Measurements from ENCODE around the gene CYFIP1.
"Not testable (repeated sequence)": the region's sequence is repeated elsewhere in the genome, so short reads cannot be mapped to it uniquely, and the experiment has no call there.

CYFIP1 gene

GRCh38 chr15:22992024-22992326 lies 11.8 kb upstream of the CYFIP1 start:
- H3K79me2 ChIP-seq: no peaks in the 10 kb centered on the region
- H3K4me1 ChIP-seq: no peaks in the 10 kb centered on the region
- H3K4me2 ChIP-seq (ENCODE audit: low read length): no peak overlapping the region
- H3K9ac ChIP-seq: no peak overlapping the region
- no peaks in the 10 kb centered on the region for H3K9me3 ChIP-seq (ENCODE audit: control insufficient read depth, low read length)
- H3K27ac ChIP-seq: no peak overlapping the region
- no peaks in the 10 kb centered on the region for H3K27me3 ChIP-seq (ENCODE audit: control insufficient read depth, insufficient read depth, low read length)
- TF ChIP-seq, protein P1, sequence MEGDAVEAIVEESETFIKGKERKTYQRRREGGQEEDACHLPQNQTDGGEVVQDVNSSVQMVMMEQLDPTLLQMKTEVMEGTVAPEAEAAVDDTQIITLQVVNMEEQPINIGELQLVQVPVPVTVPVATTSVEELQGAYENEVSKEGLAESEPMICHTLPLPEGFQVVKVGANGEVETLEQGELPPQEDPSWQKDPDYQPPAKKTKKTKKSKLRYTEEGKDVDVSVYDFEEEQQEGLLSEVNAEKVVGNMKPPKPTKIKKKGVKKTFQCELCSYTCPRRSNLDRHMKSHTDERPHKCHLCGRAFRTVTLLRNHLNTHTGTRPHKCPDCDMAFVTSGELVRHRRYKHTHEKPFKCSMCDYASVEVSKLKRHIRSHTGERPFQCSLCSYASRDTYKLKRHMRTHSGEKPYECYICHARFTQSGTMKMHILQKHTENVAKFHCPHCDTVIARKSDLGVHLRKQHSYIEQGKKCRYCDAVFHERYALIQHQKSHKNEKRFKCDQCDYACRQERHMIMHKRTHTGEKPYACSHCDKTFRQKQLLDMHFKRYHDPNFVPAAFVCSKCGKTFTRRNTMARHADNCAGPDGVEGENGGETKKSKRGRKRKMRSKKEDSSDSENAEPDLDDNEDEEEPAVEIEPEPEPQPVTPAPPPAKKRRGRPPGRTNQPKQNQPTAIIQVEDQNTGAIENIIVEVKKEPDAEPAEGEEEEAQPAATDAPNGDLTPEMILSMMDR (IDR thresholded peaks at IDR 0.05): no peak
- no peak overlapping the region for H3K4me3 ChIP-seq (ENCODE audit: low read depth, low read length)
- H3K36me3 ChIP-seq (ENCODE audit: control insufficient read depth, insufficient read depth, low read length): no peaks in the 10 kb centered on the region
- H2AFZ ChIP-seq: no peak overlapping the region

- TF ChIP-seq, protein P1 (IDR thresholded peaks at IDR 0.05): no peak
Observed at GRCh38 chr15:22989576-22990477, 9.7 kb upstream of the CYFIP1 start.

DNA sequence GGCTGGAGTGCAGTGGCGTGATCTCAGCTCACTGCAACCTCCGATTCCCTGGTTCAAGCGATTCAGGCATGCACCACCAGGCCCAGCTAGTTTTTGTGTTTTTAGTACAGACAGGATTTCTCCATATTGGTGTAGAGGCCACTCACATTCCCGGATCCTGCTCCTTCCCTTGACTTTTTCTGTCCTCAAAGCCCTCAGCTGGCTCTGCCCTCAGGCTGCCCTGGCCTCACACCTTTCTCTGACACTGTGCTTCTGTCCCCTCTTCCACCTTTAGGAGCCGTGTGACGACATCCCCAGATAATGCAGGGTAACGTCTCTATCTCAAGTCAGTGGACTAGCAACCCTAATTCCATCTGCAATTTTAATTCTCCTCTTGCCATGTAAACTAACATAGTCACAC lies 8.6 kb upstream of the CYFIP1 start:
- TF ChIP-seq, protein P1 (IDR thresholded peaks at IDR 0.05): no peak
- Histone ChIP-seq H3K4me1 (no peaks in the 10 kb centered on the region), H3K9ac (no peak overlapping the region), H3K27ac (no peak overlapping the region), H3K4me2 (ENCODE audit: low read length) (no peak overlapping the region), H3K27me3 (ENCODE audit: control insufficient read depth, insufficient read depth, low read length) (no peaks in the 10 kb centered on the region), H3K4me3 (ENCODE audit: low read depth, low read length) (no peak overlapping the region), H3K36me3 (ENCODE audit: control insufficient read depth, insufficient read depth, low read length) (no peaks in the 10 kb centered on the region), H3K79me2 (no peaks in the 10 kb centered on the region), H2AFZ (no peak overlapping the region), H3K9me3 (ENCODE audit: control insufficient read depth, low read length) (no peaks in the 10 kb centered on the region)

More at GRCh38 chr15:22989576-22990477, 9.7 kb upstream of the CYFIP1 start:
- no peaks in the 10 kb centered on the region for H3K27me3 ChIP-seq (ENCODE audit: control insufficient read depth, insufficient read depth, low read length)
- H3K9me3 ChIP-seq (ENCODE audit: control insufficient read depth, low read length): no peaks in the 10 kb centered on the region
- no peak overlapping the region for H2AFZ ChIP-seq
- no peak overlapping the region for H3K9ac ChIP-seq
- no peaks in the 10 kb centered on the region for H3K4me1 ChIP-seq
- no peak overlapping the region for H3K4me3 ChIP-seq (ENCODE audit: low read depth, low read length)
- no peak overlapping the region for H3K4me2 ChIP-seq (ENCODE audit: low read length)
- no peak overlapping the region for H3K27ac ChIP-seq
- no peaks in the 10 kb centered on the region for H3K79me2 ChIP-seq
- no peaks in the 10 kb centered on the region for H3K36me3 ChIP-seq (ENCODE audit: control insufficient read depth, insufficient read depth, low read length)

- H3K4me1 ChIP-seq; H3K27ac ChIP-seq; H3K4me3 ChIP-seq (ENCODE audit: low read depth, low read length); H3K9ac ChIP-seq; H3K4me2 ChIP-seq (ENCODE audit: low read length); H3K27me3 ChIP-seq (ENCODE audit: control insufficient read depth, insufficient read depth, low read length); H3K36me3 ChIP-seq (ENCODE audit: control insufficient read depth, insufficient read depth, low read length); H2AFZ ChIP-seq; H3K79me2 ChIP-seq; H3K9me3 ChIP-seq (ENCODE audit: control insufficient read depth, low read length): not testable (repeated sequence)
Observed at GRCh38 chr15:22981931-22982330, 1.8 kb upstream of the CYFIP1 start.

- no peaks in the 10 kb centered on the region for H3K27me3 ChIP-seq (ENCODE audit: control insufficient read depth, insufficient read depth, low read length)
- no peak overlapping the region for H3K9ac ChIP-seq
- H2AFZ ChIP-seq: peak overlapping the region; percentile 96
- no peaks in the 10 kb centered on the region for H3K36me3 ChIP-seq (ENCODE audit: control insufficient read depth, insufficient read depth, low read length)
- H3K4me3 ChIP-seq (ENCODE audit: low read depth, low read length): peak overlapping the region; percentile 77
- TF ChIP-seq, protein P1 (IDR thresholded peaks at IDR 0.05): no peak
- peak overlapping the region; percentile 77 for H3K4me2 ChIP-seq (ENCODE audit: low read length)
- H3K79me2 ChIP-seq: peaks cover 6% of the 10 kb centered on the region
- H3K27ac ChIP-seq: peak overlapping the region; percentile 56
- no peaks in the 10 kb centered on the region for H3K4me1 ChIP-seq
- H3K9me3 ChIP-seq (ENCODE audit: control insufficient read depth, low read length): no peaks in the 10 kb centered on the region
Observed at GRCh38 chr15:22981051-22981840, 1.1 kb upstream of the CYFIP1 start.
